Sigmoid colon (tissue), 4 donors: ENCODE results near the gene SUN2.

Experiments used
- CTCF ChIP-seq, 4 experiments: fragments of 450-650 bp in 3 of 4; fragments of 200-600 bp in 1 of 4; IDR thresholded peaks; one replicate each; pipeline ENCODE4 v1.5.1; 2016 to 2019; ENCODE audit warnings: antibody characterized with exemption in 4 of 4, mild to moderate bottlenecking in 3 of 4, moderate library complexity in 2 of 4
- EP300 ChIP-seq, 4 donors: sonication (generic); formaldehyde crosslinking; IDR thresholded peaks; one replicate each; pipeline ENCODE4 v1.6.1; 2017; ENCODE audit warnings: antibody characterized with exemption in 4 of 4
- POLR2A ChIP-seq, 2 donors: fragments of 450-650 bp; IDR thresholded peaks; one replicate each; pipeline ENCODE4 v1.6.1; 2016; ENCODE audit warnings: antibody characterized with exemption in 2 of 2, mild to moderate bottlenecking in 2 of 2, moderate library complexity in 2 of 2
- POLR2AphosphoS5 ChIP-seq, 4 donors: sonication (generic); formaldehyde crosslinking; IDR thresholded peaks; one replicate each; pipeline ENCODE4 v1.6.1; 2017; ENCODE audit warnings: antibody characterized with exemption in 4 of 4

- TF ChIP-seq CTCF (IDR thresholded peaks at IDR 0.05) = no peak
- no peak for TF ChIP-seq POLR2AphosphoS5 (IDR thresholded peaks at IDR 0.05)
- TF ChIP-seq POLR2A (IDR thresholded peaks at IDR 0.05) = no peak
- TF ChIP-seq EP300 (IDR thresholded peaks at IDR 0.05) = no peak
These were observed 10.8 kb downstream of the SUN2 start for GRCh38 chr22:38744981-38745380.
